NCI-H2107 treated with DMSO at 0.1 percent for 48 hours (cell line): ENCODE measurements around the gene ARHGAP27.
"Not testable (repeated sequence)": the region's sequence is repeated elsewhere in the genome, so short reads cannot be mapped to it uniquely, and the experiment has no call there.

Experiments used
- DNase-seq: peaks from one replicate; lab custom pipeline; 2025; ENCODE audit not compliant: unreplicated experiment; lab: John Stamatoyannopoulos, UW

ARHGAP27 gene

GRCh38 chr17:45432405-45433158 is at the start of gene ARHGAP27:
ARHGAP27 (minus strand) TSS chr17:45432870; CDS start chr17:45430279, 2,591 bp downstream.
- DNase-seq, result no peak

GRCh38 chr17:45482317-45482716 is 49.6 kb upstream of the ARHGAP27 start:
- not testable (repeated sequence) for DNase-seq

- not testable (repeated sequence) for DNase-seq
Measured at GRCh38 chr17:45475436-45475835, 42.8 kb upstream of the ARHGAP27 start.

GRCh38 chr17:45472249-45472648 is 39.6 kb upstream of the ARHGAP27 start:
- DNase-seq, result not testable (repeated sequence)

GRCh38 chr17:45469204-45469563 is 36.5 kb upstream of the ARHGAP27 start:
- DNase-seq, result not testable (repeated sequence)

- DNase-seq, result not testable (repeated sequence)
Measured at GRCh38 chr17:45468293-45469203, 35.9 kb upstream of the ARHGAP27 start.

- peak; percentile 4 for DNase-seq
Measured at GRCh38 chr17:45461524-45462327, 29.1 kb upstream of the ARHGAP27 start.

- DNase-seq, result not testable (repeated sequence)
Measured at GRCh38 chr17:45460422-45460821, 27.8 kb upstream of the ARHGAP27 start.

- DNase-seq, result not testable (repeated sequence)
Measured at GRCh38 chr17:45454341-45454740, 21.7 kb upstream of the ARHGAP27 start.

- DNase-seq, result not testable (repeated sequence)
Measured at GRCh38 chr17:45453731-45454130, 21.1 kb upstream of the ARHGAP27 start.

- not testable (repeated sequence) for DNase-seq
Measured at GRCh38 chr17:45453225-45453534, 20.5 kb upstream of the ARHGAP27 start.

- DNase-seq, result not testable (repeated sequence)
Measured at GRCh38 chr17:45452329-45453224, 19.9 kb upstream of the ARHGAP27 start.

GRCh38 chr17:45451660-45452059 is 19.0 kb upstream of the ARHGAP27 start:
- DNase-seq, result not testable (repeated sequence)

- DNase-seq, result no peak
Measured at GRCh38 chr17:45451131-45451530, 18.5 kb upstream of the ARHGAP27 start.

GRCh38 chr17:45449708-45450329 is 17.1 kb upstream of the ARHGAP27 start:
- not testable (repeated sequence) for DNase-seq

- not testable (repeated sequence) for DNase-seq
Measured at GRCh38 chr17:45449260-45449659, 16.6 kb upstream of the ARHGAP27 start.

- DNase-seq, result not testable (repeated sequence)
Measured at GRCh38 chr17:45448483-45448882, 15.8 kb upstream of the ARHGAP27 start.

GRCh38 chr17:45448066-45448465 is 15.4 kb upstream of the ARHGAP27 start:
- DNase-seq, result not testable (repeated sequence)

- DNase-seq, result not testable (repeated sequence)
Measured at GRCh38 chr17:45447650-45448049, 15.0 kb upstream of the ARHGAP27 start.
